GM18520 (cell line): ENCODE results near the gene PTAR1.
"Not testable (repeated sequence)": the region's sequence is repeated elsewhere in the genome, so short reads cannot be mapped to it uniquely, and the experiment has no call there.

Source experiments
- ATAC-seq: cut with Tn5 transposase; IDR thresholded peaks from one replicate; pipeline ENCODE4 v1.9.1; 2021; ENCODE audit not compliant: unreplicated experiment

PTAR1 gene, protein sequence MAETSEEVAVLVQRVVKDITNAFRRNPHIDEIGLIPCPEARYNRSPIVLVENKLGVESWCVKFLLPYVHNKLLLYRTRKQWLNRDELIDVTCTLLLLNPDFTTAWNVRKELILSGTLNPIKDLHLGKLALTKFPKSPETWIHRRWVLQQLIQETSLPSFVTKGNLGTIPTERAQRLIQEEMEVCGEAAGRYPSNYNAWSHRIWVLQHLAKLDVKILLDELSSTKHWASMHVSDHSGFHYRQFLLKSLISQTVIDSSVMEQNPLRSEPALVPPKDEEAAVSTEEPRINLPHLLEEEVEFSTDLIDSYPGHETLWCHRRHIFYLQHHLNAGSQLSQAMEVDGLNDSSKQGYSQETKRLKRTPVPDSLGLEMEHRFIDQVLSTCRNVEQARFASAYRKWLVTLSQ

GRCh38 chr9:69759421-69760277 is at the start of gene PTAR1:
Gene PTAR1 (minus strand): TSS chr9:69760011. CDS start chr9:69759938, 73 bp downstream.
- ATAC-seq = peak; percentile 80

GRCh38 chr9:69809304-69809863 is 49.6 kb upstream of the PTAR1 start:
- ATAC-seq = no peak

- ATAC-seq = no peak
These were observed 46.8 kb upstream of the PTAR1 start for GRCh38 chr9:69806627-69807026.

- ATAC-seq = no peak
These were observed 46.2 kb upstream of the PTAR1 start for GRCh38 chr9:69805962-69806515.

GRCh38 chr9:69801989-69802388 is 42.2 kb upstream of the PTAR1 start:
- no peak for ATAC-seq

DNA sequence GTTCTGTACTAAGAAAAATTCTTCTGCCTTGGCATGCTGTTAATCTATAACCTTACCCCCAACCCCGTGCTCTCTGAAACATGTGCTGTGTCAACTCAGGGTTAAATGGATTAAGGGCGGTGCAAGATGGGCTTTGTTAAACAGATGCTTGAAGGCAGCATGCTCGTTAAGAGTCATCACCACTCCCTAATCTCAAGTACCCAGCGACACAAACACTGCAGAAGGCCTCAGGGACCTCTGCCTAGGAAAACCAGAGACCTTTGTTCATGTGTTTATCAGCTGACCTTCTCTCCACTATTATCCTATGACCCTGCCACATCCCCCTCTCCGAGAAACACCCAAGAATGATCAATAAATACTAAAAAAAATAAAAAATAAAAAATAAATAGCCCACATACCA is 40.2 kb upstream of the PTAR1 start:
- ATAC-seq = not testable (repeated sequence)

DNA sequence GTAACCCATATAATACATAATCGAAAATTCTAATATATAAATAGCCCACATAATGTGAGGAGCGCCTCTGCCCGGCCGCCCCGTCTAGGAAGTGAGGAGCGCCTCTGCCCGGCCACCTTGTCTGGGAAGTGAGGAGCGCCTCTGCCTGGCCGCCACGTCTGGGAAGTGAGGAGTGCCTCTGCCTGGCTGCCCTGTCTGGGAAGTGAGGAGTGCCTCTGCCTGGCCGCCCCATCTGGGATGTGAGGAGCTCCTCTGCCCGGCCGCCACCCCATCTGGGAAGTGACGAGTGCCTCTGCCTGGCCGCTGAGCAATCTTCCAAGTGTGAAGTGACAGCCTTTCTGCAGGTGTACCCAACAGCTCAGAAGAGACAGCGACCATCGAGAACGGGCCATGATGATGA is 39.7 kb upstream of the PTAR1 start:
- ATAC-seq = not testable (repeated sequence)

DNA sequence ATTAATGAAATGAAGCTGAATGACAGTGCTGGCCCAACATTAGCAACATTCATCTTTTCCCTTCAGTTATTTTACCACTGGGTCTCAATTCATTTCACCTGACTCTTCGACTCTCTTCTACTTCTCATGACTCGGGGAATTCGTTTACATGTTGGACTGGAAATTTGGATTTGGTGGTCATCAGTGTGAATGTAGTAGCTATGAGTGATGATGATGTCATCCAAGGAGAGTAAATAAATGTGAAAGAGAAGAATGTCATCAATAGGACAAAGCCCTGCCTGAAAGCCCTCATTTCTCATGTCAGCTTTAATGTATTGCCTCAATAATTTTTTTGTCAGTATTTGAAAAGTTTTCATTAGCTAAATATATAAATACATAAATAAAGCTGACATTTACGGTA is 38.9 kb upstream of the PTAR1 start:
- no peak for ATAC-seq

DNA sequence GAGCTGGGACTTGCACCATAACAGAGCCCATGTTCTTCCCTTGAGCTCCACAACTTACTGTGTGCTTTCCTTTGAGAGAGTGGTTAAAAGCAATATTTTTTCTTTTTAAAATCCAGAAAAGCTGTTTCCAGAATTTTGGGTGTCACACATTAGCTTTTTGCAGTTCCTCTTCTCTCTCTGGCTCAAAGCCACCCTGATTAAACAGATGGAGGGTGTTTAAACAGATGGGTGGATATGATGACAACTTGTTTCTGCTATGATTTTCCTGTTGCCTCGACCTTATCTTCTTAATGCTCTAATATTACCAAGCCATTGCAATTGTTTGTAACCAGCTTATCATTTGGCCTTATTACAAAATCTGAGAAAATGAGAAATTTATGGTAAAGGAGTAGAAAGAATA is 37.9 kb upstream of the PTAR1 start:
- no peak for ATAC-seq

DNA sequence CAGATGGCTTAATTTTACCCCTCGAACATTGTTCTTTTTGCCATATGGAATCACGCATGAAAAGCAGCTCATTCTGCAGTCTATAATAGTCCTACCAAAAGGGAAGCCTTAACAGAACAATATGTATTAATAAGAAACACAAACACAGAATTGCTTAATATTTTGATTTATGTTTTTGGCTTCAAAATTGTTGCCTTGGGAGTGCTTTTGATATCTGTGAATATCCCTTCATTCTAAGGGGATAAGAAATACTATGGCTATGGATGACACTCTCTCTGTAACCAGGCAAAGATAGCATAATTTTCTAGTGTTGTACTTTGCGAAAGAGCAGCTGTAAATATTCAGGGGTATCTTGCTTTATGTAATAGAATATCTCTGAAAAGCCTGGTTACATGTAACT is 34.5 kb upstream of the PTAR1 start:
- ATAC-seq = no peak

DNA sequence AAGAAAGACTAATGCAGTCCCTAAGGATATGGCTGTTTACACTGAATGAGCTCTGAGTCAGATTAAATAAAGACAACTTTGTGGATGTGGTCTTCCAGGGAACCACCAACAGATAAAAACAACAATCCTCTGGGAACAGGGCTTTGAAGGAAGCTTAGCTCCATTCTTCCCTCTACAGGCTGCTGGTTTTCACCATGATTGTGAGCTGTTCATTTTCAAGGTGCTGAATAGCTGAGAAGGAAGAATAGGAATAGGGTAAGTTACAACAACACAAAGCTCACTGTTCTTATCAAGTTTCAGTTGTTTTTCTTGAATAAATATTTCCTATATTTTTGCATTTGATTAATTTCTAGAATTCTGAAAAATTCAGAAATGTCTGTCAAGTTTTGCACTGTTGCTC is 25.9 kb upstream of the PTAR1 start:
- ATAC-seq = no peak

- no peak for ATAC-seq
These were observed 13.4 kb upstream of the PTAR1 start for GRCh38 chr9:69773258-69773657.

DNA sequence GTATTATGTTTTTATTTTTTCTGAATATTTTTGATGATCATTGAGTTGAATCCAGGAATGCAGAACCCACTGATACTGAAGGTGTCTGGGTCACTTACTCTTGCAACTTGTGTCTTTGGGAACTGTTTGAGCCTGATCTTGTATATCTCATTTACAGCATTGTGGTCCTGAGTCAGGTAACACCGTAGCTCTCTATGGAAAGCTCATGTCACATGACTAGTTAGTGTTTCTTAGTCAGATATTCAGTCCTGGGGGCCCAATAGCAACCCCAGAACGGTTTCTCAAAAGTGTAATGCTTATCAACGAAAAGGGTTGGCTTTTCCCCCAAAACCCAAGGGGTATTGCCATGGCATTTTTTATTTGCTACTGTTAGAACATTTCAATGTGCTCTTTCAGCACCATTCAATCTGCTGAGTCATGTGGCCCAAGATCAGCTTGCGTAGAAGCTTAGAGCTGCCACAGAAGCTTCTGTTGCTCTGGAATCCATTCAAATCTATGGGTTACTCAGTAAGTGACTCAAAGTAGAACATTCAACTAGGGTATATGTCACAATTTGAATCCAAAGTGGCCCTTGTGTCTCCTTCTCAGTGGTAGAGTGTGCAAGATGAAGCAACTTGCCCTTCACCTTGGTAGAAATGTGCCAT is 12.1 kb upstream of the PTAR1 start:
- ATAC-seq = no peak

- no peak for ATAC-seq
These were observed 8.9 kb upstream of the PTAR1 start for GRCh38 chr9:69768716-69769115.

GRCh38 chr9:69768101-69768500 is 8.3 kb upstream of the PTAR1 start:
- no peak for ATAC-seq

DNA sequence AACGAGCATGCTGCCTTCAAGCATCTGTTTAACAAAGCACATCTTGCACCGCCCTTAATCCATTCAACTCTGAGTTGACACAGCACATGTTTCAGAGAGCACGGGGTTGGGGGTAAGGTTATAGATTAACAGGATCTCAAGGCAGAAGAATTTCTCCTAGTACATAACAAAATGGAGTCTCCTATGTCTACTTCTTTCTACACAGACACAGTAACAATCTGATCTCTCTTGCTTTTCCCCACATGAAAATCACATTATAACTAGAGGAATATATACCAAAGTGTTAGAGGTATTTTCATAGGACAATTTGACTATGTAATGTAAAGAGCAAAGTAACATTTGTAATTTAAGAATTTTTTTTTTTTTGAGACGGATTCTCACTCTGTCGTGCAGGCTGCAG is 4.1 kb upstream of the PTAR1 start:
- ATAC-seq = not testable (repeated sequence)

GRCh38 chr9:69762527-69762926 is 2.7 kb upstream of the PTAR1 start:
- no peak for ATAC-seq

DNA sequence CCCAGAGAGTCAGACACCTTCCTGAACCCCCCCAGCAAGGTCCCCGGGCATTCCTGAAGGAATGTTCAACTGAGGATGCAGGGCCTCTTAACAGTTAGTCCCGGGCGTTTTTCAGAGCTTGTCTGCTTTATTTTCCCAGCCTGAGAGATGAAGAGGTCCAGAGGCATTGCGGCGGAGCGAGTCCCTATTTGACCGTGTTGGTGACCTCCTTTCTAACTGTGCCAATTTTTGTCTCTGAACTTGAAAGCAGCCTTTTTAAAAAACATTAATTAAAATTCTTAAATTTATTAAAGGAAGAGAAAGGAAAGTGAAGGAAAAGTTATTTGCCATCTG is 433 bp upstream of the PTAR1 start:
- no peak for ATAC-seq

- no peak for ATAC-seq
These were observed 790 bp downstream of the PTAR1 start for GRCh38 chr9:69759021-69759420.

- no peak for ATAC-seq
These were observed 1.7 kb downstream of the PTAR1 start for GRCh38 chr9:69757996-69758675.

- ATAC-seq = no peak
These were observed 4.6 kb downstream of the PTAR1 start for GRCh38 chr9:69755205-69755604.
